SK-MEL-5 (cell line): Measurements from ENCODE around the gene NSMF. TPM values are rescaled to one million over a fixed set of nuclear protein-coding genes. Genes with fewer than 3 reads are reported as not detected.
"Not testable (repeated sequence)": the region's sequence is repeated elsewhere in the genome, so short reads cannot be mapped to it uniquely, and the experiment has no call there.

Experiments
- DNase-seq: peaks from one replicate; pipeline ENCODE4 v3.0.0-alpha.2; 2016; ENCODE audit warnings: low read depth, low spot score
- in situ Hi-C: cut with HindIII; loops from 2 replicates; pipeline ENCODE4 v1.10.0; 2016; ENCODE audit warnings: low sequenced_read_pairs, high pct_unique_total_duplicates, low pct_unique_long_range_greater_than_20kb
- total RNA-seq: library from RNA; depleted of rRNA; stranded (reverse); fragments of >200 nt; shearing (Covaris generic); gene quantifications from 2 replicates; pipeline ENCODE4 v1.2.3, GENCODE V29; 2014

NSMF gene
- total RNA-seq, 1 experiment from 2014 or later = 22.4 TPM

GRCh38 chr9:137480686-137481683 lies 21.9 kb upstream of the NSMF start:
- in situ Hi-C loops = no loop called here
- DNase-seq = no peak

- no peak for DNase-seq
- in situ Hi-C loops = no loop called here
Observed at GRCh38 chr9:137479892-137480685, 21.0 kb upstream of the NSMF start.

- in situ Hi-C loops = no loop called here
- no peak for DNase-seq
Observed at GRCh38 chr9:137478962-137479861, 20.1 kb upstream of the NSMF start.

- in situ Hi-C loops = no loop called here
- no peak for DNase-seq
Observed at GRCh38 chr9:137478613-137478961, 19.5 kb upstream of the NSMF start.

GRCh38 chr9:137477778-137478612 lies 18.9 kb upstream of the NSMF start:
- in situ Hi-C loops = no loop called here
- no peak for DNase-seq

- in situ Hi-C loops = no loop called here
Observed at GRCh38 chr9:137476856-137477255, 17.7 kb upstream of the NSMF start.

GRCh38 chr9:137475666-137476065 lies 16.5 kb upstream of the NSMF start:
- in situ Hi-C loops = no loop called here
- no peak for DNase-seq

More at GRCh38 chr9:137476856-137477255, 17.7 kb upstream of the NSMF start:
- no peak for DNase-seq

GRCh38 chr9:137474271-137474670 lies 15.1 kb upstream of the NSMF start:
- DNase-seq = no peak

GRCh38 chr9:137470785-137471184 lies 11.7 kb upstream of the NSMF start:
- in situ Hi-C loops = no loop called here
- no peak for DNase-seq

More at GRCh38 chr9:137474271-137474670, 15.1 kb upstream of the NSMF start:
- in situ Hi-C loops = no loop called here

GRCh38 chr9:137467896-137468295 lies 8.8 kb upstream of the NSMF start:
- no peak for DNase-seq
- in situ Hi-C loops = no loop called here

GRCh38 chr9:137467161-137467581 lies 8.0 kb upstream of the NSMF start:
- DNase-seq = no peak
- in situ Hi-C loops = no loop called here

- DNase-seq, in situ Hi-C loops: not testable (repeated sequence)
Observed at GRCh38 chr9:137466389-137467085, 7.4 kb upstream of the NSMF start.

GRCh38 chr9:137465720-137466388 lies 6.7 kb upstream of the NSMF start:
- in situ Hi-C loops = no loop called here
- no peak for DNase-seq

GRCh38 chr9:137465000-137465719 lies 6.0 kb upstream of the NSMF start:
- no peak for DNase-seq
- in situ Hi-C loops = no loop called here

GRCh38 chr9:137464291-137464999 lies 5.3 kb upstream of the NSMF start:
- no peak for DNase-seq
- in situ Hi-C loops = no loop called here
